Stomach (tissue), 9 donors: ENCODE measurements around the gene KIAA0040. TPM values are rescaled to one million over a fixed set of nuclear protein-coding genes. Genes with fewer than 3 reads are reported as not detected.
"Not testable (repeated sequence)": the region's sequence is repeated elsewhere in the genome, so short reads cannot be mapped to it uniquely, and the experiment has no call there.

Experiments
- DNase-seq, 2 donors: peaks; one replicate each; pipeline versions ENCODE4 v3.0.0 to v3.0.0-alpha.2; 2013 to 2019
- H3K27ac ChIP-seq, 5 donors: fragments of 200-600 bp in 4 of 5; sonication (generic) in 4 of 5; one replicate each; pipeline ENCODE4 v1.5.1; 2013 to 2019; ENCODE audit warnings: mild to moderate bottlenecking in 1 of 5, moderate library complexity in 1 of 5
- H3K27me3 ChIP-seq, 3 donors: fragments of 200-600 bp; sonication (generic); one replicate each; pipeline ENCODE4 v1.5.1; 2017 to 2019; ENCODE audit warnings: mixed run types in 1 of 3
- H3K36me3 ChIP-seq, 4 donors: fragments of 200-600 bp; sonication (generic); 1 replicate in 3 of 4; 2 replicates in 1 of 4; pipeline ENCODE4 v1.5.1; 2016 to 2019
- H3K4me1 ChIP-seq, 4 donors: fragments of 200-600 bp; sonication (generic); one replicate each; pipeline ENCODE4 v1.5.1; 2016 to 2019
- H3K4me3 ChIP-seq, 4 donors: fragments of 200-600 bp; sonication (generic) in 3 of 4; one replicate each; pipeline ENCODE4 v1.5.1; 2016 to 2019; ENCODE audit warnings: mild to moderate bottlenecking in 1 of 4
- H3K9me3 ChIP-seq, 4 donors: fragments of 200-600 bp; sonication (generic); one replicate each; pipeline ENCODE4 v1.5.1; 2016 to 2019
- CTCF ChIP-seq, 7 experiments: fragments of 450-650 bp in 4 of 7; fragments of 200-600 bp in 3 of 7; sonication (generic) in 3 of 7; IDR thresholded peaks; one replicate each; pipeline ENCODE4 v1.5.1; 2016 to 2019; ENCODE audit warnings: antibody characterized with exemption in 7 of 7, control low read depth in 2 of 7, mild to moderate bottlenecking in 1 of 7
- EP300 ChIP-seq: sonication (generic); formaldehyde crosslinking; IDR thresholded peaks from one replicate; pipeline ENCODE4 v1.6.1; 2017; ENCODE audit warnings: antibody characterized with exemption
- POLR2A ChIP-seq, 4 donors: fragments of 450-650 bp; IDR thresholded peaks; one replicate each; pipeline ENCODE4 v1.6.1; 2016; ENCODE audit warnings: antibody characterized with exemption in 4 of 4, control low read depth in 2 of 4, mild to moderate bottlenecking in 1 of 4, moderate library complexity in 1 of 4
- POLR2AphosphoS5 ChIP-seq, 3 donors: sonication (generic); formaldehyde crosslinking; IDR thresholded peaks; one replicate each; pipeline ENCODE4 v1.6.1; 2016; ENCODE audit warnings: antibody characterized with exemption in 3 of 3
- WGBS, 5 donors: extraction: QIAGEN DNeasy Blood & Tissue Kit in 3 of 5; methylation state at CpG; one replicate each; pipeline versions ENCODE4 v1.1.5 to v1.1.7; 2013 to 2018; 5-methylcytosine and 5-hydroxymethylcytosine counted together
- intact Hi-C: fragments of 100-400 bp; cut with DNase I; formaldehyde crosslinking; loops from one replicate; pipeline ENCODE4 v1.15.1; 2023; ENCODE audit warnings: low total_unique reads
- polyA plus RNA-seq, 3 donors: library from polyadenylated mRNA; stranded (reverse); fragments of 200-250 nt; gene quantifications; one replicate each; pipeline ENCODE4 v1.2.3, GENCODE V29; 2013
- total RNA-seq, 5 donors: library from RNA; depleted of rRNA; stranded (reverse); fragments of >200 nt; gene quantifications; one replicate each; pipeline versions ENCODE4 v1.1.0 to v1.2.3, GENCODE V29; 2014 to 2016
- donor health status: healthy with polysubstance abuse.
- donor health status: Bipolar disorder and iron deficiency.
- donor health status: healthy.

Gene KIAA0040
- total and polyA plus RNA-seq, 8 donors: 4.1 to 36.8 (median 14.8) TPM

- intact Hi-C loops: no loop called here
- no peaks in the 10 kb centered on the region for H3K27me3 ChIP-seq
- 82 to 90% (median 86%) methylated on average over 13 of the region's 13 CpGs for WGBS, 5 donors
- H3K4me1 ChIP-seq: no peaks in the 10 kb centered on the region
- DNase-seq: no peak
- no peak overlapping the region for H3K27ac ChIP-seq
- peaks cover 0 to 8% (median 4%) of the 10 kb centered on the region in 4 donors for H3K9me3 ChIP-seq
- H3K36me3 ChIP-seq: no peaks in the 10 kb centered on the region
- no peak for TF ChIP-seq POLR2AphosphoS5 (IDR thresholded peaks at IDR 0.05)
- TF ChIP-seq CTCF (IDR thresholded peaks at IDR 0.05): no peak
- TF ChIP-seq POLR2A (IDR thresholded peaks at IDR 0.05): no peak
- TF ChIP-seq EP300: no peak
- no peak overlapping the region for H3K4me3 ChIP-seq
These were observed 73.9 kb downstream of the KIAA0040 start for GRCh38 chr1:175118375-175119367.

GRCh38 chr1:175116903-175117302 lies 75.7 kb downstream of the KIAA0040 start:
- H3K4me1 ChIP-seq: no peaks in the 10 kb centered on the region
- no peaks in the 10 kb centered on the region for H3K27me3 ChIP-seq
- WGBS, 5 donors: 74 to 84% (median 77%) methylated on average over 11 of the region's 11 CpGs
- H3K4me3 ChIP-seq: no peak overlapping the region
- TF ChIP-seq POLR2AphosphoS5 (IDR thresholded peaks at IDR 0.05) (no peak), EP300 (no peak), CTCF (IDR thresholded peaks at IDR 0.05) (no peak), POLR2A (IDR thresholded peaks at IDR 0.05) (no peak)
- no peaks in the 10 kb centered on the region for H3K36me3 ChIP-seq
- DNase-seq: no peak
- H3K27ac ChIP-seq: no peak overlapping the region
- intact Hi-C loops: no loop called here
- peaks cover 0 to 18% (median 14%) of the 10 kb centered on the region in 4 donors for H3K9me3 ChIP-seq

- intact Hi-C loops: no loop called here
- H3K27me3 ChIP-seq: no peaks in the 10 kb centered on the region
- TF ChIP-seq POLR2AphosphoS5 (IDR thresholded peaks at IDR 0.05) (no peak), CTCF (IDR thresholded peaks at IDR 0.05) (no peak), POLR2A (IDR thresholded peaks at IDR 0.05) (no peak), EP300 (no peak)
- no peak overlapping the region for H3K4me3 ChIP-seq
- no peak overlapping the region for H3K27ac ChIP-seq
- H3K36me3 ChIP-seq: no peaks in the 10 kb centered on the region
- DNase-seq: no peak
- H3K9me3 ChIP-seq: peaks cover 0 to 18% (median 14%) of the 10 kb centered on the region in 4 donors
- 57 to 93% (median 76%) methylated on average over 1 of the region's 1 CpG for WGBS, 5 donors
- H3K4me1 ChIP-seq: no peaks in the 10 kb centered on the region
These were observed 76.3 kb downstream of the KIAA0040 start for GRCh38 chr1:175116210-175116798.

GRCh38 chr1:175114996-175115395 lies 77.6 kb downstream of the KIAA0040 start:
- H3K4me3 ChIP-seq: no peak overlapping the region
- H3K9me3 ChIP-seq: peaks cover 0 to 18% (median 14%) of the 10 kb centered on the region in 4 donors
- no peaks in the 10 kb centered on the region for H3K4me1 ChIP-seq
- H3K27ac ChIP-seq: no peak overlapping the region
- H3K36me3 ChIP-seq: no peaks in the 10 kb centered on the region
- H3K27me3 ChIP-seq: no peaks in the 10 kb centered on the region
- intact Hi-C loops: no loop called here
- no peak for TF ChIP-seq POLR2AphosphoS5 (IDR thresholded peaks at IDR 0.05)
- no peak for TF ChIP-seq POLR2A (IDR thresholded peaks at IDR 0.05)
- TF ChIP-seq EP300: no peak
- TF ChIP-seq CTCF (IDR thresholded peaks at IDR 0.05): no peak
- DNase-seq: no peak
- 60 to 79% (median 75%) methylated on average over 2 of the region's 2 CpGs for WGBS, 5 donors

GRCh38 chr1:175108331-175108820 lies 84.2 kb downstream of the KIAA0040 start:
- H3K36me3 ChIP-seq, H3K9me3 ChIP-seq, H3K4me3 ChIP-seq, H3K27ac ChIP-seq, H3K4me1 ChIP-seq, DNase-seq, intact Hi-C loops, H3K27me3 ChIP-seq: not testable (repeated sequence)
- WGBS, 5 donors: 92 to 100% (median 96%) methylated on average over 1 to 24 of the region's 25 CpGs
